ENCODE data around the gene TXNRD2. TPM values are rescaled to one million over a fixed set of nuclear protein-coding genes. Genes with fewer than 3 reads are reported as not detected.

The TXNRD2 gene
- total RNA-seq, 1 donor from 2014 or later, result 15.0 TPM

DNA sequence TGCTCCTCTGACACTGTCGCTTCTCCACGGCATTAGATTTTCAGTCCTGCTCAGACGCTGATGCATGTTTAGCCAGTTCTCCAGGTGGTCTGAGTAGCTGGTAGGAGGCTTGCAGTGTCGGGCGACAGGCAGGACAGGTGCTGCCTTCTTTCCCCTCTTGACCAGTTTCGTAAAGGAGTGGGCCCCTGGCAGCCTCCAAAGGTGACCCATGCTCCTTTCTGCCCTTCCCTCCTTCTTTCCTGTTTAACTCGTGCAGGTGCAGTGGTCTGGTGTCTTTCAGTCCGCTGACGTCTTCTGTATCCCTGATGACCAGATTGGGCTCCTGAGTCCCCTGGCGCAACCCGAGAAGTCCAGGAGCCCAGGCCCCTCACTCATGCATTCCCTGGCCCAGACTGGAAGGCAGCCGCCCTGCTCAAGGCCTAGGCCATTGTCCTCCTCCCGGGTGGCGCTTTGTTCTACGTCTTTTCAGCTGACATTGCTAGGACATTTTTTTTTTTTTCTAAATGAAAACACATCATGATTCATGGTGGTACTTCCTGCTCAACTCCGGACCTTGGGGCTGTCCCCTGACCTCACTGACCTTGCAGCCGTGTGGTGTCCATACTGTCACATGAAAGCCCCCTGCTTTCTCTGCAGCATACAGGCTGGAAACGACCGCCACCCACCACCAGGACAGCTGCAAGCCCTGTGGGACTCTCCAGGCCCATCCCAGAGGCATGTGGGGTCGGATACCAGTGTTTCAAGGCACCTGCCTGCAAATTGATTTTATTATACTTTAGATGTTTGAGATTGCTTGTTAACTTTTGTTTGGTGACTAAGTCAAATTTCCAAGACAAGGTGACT is 25.5 kb upstream of the TXNRD2 start:
- no peak for DNase-seq (ENCODE audit: low read depth)

DNA sequence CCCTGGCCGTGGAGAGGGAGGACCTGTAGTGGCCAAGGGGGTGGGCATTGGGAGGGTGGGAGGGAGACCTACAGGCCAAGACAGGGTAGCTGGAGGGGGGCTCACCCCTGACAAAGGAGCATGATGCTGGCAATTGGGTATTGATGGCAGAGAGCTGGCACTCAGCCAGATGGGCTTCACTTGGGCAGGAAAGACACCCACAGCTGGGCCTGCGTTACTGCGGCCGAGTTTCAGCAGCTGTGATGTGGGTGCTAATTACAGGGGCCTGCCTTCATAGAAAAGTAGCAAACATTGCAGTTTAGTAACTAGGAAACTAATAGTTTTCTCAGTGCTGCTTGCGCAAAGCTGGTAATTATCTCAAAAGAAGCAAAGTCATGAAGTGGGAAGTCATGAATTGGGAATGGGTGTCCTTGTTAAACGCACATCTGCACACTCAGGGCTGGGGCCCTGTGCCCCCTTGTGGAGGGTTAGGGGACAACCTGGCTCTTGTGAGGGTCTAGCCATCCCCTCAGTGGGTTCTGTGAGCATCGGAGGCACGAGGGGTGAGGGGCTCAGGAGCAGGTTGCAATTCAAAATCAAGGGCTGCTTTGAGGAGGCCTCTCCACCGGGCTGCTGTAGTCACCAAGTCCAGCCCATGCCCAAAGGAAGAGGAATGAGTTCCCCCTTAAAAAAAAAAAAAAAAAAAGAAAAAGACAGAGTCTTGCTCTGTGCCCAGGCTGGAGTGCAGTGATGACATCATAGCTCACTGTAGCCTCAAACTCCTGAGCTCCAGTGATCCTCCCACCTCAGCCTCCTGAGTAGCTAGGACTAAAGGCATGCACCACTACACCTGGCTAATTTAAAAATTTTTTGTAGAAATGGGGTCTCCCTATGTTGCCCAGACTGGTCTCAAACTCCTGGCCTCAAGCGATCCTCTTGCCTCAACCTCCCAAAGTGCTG is 24.4 kb upstream of the TXNRD2 start:
- DNase-seq (ENCODE audit: low read depth), result no peak

DNA sequence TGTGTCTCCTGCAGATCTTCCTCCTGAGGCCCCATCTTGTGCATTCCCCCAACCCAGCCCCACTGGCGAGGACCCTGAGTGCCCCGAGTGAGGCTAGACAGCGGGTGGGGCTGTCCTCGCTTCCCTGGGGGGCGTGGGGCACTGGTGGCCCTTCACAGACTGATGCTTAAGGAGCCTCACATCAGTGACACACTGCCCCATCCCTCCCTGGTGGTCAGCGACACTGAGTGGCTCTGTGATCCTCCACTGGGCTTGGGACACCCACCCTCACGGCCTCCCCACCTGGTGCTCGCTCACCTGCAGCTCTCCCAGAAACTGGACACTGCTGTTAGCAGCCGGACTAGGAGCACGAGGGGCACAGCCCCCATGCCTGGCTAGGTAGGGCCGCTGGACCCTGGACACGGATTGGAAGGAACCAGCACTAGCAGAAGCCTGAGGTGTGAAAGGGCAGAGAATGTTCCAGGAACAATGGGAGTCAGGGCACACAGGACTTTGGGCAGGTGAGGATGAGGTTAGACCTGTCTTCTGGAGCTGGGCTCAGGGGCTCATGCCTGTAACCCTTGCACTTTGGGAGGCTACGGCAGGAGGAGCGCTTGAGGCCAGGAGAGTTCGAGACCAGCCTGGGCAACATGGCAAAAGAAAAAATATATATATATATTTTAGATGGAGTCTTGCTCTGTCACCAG is 23.2 kb upstream of the TXNRD2 start:
- DNase-seq (ENCODE audit: low read depth), result no peak

DNA sequence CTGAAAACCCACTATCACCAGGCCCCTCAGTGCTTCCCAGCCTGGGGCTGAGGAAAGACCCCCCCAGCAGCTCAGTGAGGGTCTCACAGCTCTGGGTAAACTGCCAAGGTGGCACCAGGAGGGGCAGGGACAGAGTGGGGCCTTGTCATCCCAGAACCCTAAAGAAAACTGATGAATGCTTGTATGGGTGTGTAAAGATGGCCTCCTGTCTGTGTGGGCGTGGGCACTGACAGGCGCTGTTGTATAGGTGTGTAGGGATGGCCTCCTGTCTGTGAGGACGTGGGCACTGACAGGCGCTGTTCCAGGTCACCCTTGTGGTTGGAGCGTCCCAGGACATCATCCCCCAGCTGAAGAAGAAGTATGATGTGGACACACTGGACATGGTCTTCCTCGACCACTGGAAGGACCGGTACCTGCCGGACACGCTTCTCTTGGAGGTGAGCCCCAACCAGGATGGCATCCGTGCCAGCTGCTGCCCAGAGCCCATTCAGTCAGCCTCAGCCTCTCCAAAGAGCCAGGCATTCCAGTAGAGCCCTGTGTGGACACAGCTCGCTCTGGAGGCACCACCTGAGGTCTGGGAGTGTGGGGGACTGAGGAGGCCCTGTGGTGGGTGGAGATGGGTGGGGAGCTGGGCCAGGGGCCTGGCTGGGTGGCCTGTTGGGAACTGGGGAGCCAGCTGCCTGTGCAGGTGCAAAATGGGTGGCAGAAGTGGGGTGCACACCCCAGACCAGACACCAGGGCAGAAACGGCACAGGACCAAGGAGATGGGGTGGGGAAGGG is 22.4 kb upstream of the TXNRD2 start:
- DNase-seq (ENCODE audit: low read depth), result no peak

DNA sequence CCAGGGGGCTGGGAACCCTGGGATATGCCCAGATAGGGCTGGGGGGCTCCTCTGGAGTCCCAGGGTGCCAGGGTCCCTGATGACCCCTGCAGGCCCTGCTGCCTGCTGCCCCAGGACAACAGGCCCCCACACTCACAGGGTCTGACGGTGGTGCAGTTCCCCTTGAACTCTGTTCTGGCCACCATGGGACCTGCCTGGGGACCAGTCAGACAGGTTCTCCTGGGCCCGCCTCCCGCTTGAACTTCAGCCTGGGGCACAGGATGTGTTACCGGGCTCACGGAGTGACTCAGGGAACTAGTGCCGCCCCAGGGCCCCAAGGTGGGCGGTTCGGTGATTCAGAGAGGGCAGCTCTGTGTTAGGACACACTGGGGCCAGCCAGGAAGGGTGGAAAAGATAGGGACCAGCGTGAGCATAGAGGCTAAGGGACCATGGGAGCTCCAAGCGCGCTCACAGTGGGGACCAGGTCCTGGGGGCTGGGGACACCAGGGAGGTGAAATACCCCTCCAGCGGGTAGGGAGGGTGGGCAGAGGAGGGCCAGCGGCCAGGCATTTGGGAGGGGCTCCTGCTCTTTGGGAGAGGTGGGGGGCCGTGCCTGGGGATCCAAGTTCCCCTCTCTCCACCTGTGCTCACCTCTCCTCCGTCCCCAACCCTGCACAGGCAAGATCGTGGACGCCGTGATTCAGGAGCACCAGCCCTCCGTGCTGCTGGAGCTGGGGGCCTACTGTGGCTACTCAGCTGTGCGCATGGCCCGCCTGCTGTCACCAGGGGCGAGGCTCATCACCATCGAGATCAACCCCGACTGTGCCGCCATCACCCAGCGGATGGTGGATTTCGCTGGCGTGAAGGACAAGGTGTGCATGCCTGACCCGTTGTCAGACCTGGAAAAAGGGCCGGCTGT is 21.5 kb upstream of the TXNRD2 start:
- peak; percentile 82 for DNase-seq (ENCODE audit: low read depth)

DNA sequence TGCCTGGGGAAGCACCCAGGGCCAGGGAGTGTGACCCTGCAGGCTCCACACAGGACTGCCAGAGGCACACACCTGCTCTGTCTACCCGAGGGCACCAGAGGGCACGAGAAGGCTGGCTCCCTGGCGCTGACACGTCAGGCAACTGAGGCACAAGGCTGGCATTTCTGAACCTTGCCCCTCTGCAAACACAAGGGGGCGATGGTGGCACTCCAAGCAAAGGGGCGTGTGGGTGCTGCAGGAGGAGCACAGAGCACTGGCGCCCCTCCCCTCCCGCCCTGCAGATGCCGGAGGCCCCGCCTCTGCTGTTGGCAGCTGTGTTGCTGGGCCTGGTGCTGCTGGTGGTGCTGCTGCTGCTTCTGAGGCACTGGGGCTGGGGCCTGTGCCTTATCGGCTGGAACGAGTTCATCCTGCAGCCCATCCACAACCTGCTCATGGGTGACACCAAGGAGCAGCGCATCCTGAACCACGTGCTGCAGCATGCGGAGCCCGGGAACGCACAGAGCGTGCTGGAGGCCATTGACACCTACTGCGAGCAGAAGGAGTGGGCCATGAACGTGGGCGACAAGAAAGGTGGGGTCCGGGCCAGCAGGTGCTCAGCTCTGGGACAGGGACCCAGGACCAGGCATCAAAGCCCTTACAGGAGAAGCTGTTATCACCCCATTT is 20.8 kb upstream of the TXNRD2 start:
- DNase-seq (ENCODE audit: low read depth), result peak; percentile 73

DNA sequence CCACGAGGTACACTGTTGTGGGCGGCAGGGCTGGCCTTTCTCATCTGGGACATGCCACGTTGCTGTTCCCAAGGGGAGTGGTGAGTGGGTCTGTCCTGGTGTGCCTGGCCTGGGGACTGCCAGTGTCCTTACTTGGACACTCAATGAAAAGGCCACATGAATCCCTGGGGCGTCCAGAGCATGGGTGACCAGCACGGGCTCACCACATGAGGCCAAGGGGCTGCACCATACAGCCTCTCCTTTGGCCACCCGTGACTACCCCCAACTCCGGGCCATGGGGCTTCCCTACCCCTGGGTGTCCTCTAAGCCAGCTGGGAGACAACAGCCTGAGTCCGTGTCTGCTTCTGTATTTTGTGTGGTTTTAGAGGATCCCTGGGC is 20.2 kb upstream of the TXNRD2 start:
- no peak for DNase-seq (ENCODE audit: low read depth)

DNA sequence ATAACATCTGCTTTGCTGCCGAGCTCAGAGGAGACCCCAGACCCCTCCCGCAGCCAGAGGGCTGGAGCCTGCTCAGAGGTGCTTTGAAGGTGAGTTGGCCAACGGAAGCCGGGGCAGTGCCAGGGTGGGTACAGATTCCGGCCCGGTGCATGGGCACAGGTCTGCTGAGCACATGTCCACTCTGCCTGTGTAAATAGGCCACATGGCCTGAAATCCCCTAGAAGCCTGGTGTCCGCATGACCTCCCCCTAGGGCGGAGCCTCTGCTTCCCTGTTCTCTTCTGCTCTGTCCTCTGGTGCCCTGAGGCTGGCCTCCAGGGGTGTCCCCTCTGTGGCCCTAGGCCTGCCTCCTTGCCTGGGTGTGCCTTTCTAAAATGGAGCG is 19.6 kb upstream of the TXNRD2 start:
- no peak for DNase-seq (ENCODE audit: low read depth)

DNA sequence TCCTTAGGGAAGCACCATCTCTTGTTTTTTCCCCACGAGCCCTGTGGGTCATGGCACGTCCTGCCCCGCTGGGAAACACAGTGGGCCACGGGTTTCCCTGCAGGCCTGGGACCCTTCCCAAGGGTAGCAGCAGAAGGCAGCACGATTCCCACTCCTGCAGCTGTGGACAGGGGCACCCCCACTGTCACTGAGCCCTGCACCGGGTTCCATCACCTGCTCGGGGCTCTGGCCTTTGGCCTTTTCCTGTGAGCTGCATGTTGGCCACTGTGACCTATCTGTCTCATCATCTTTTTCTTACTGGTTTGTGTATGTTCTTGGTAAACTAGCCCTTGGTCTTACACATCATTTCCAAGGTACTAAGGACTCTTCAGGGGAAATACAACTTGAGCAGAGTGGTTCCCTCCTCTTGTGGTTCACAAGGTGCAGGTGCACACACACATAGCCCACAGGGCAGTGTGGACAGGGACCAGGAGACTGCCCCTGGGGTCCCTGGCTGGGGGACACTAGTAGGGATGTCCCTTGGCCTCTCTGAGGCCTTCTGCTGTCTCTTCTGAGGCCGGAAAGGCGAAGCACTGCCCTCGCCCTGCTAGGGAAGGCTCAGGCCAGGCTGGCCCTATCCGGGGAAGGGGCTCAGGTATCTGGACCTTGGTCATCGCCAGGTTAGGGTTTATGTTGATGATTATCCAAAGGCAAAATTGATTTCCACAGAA is 19.0 kb upstream of the TXNRD2 start:
- DNase-seq (ENCODE audit: low read depth), result no peak

DNA sequence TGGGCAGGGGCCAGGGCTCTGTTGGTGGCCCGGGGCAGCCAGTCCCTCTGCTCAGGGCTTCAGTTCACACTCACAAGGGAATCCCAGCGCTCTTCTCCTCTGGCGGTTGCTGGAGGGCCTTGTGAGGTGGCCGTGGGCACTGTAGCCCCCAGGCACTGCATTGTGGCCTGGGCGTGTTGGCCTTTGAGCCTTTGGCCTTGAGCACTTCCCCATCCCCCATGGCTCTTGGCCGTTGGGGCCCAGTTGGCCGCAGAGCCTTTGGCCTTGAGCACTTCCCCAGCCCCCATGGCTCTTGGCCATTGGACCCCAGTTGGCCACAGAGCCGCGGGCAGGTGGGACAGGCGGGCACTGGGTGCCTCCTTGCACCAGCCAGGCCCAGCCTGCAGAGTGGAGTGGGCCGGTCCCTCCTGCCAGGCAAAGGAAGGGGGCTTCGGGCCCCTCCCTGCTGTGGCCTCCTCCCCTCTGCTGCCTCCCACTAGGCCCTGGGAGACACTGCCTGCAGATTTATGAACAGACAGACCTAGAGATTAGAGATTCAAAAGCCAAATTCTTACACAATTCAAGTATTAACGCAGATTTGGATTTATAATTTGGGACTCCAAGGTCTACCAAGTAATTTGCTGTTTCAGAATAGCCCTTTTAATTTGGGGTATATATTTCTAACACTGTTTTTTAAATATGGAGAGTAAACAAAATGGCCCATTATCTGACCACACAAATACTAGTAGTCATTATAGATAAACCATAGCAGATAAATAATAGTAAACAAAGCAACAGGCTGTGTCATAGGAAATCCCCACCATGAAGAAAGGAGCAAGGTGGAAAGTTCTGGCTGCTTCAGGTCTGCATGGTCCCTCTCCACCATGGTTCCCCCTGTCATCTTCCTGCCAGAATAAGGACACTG is 18.2 kb upstream of the TXNRD2 start:
- DNase-seq (ENCODE audit: low read depth), result no peak

DNA sequence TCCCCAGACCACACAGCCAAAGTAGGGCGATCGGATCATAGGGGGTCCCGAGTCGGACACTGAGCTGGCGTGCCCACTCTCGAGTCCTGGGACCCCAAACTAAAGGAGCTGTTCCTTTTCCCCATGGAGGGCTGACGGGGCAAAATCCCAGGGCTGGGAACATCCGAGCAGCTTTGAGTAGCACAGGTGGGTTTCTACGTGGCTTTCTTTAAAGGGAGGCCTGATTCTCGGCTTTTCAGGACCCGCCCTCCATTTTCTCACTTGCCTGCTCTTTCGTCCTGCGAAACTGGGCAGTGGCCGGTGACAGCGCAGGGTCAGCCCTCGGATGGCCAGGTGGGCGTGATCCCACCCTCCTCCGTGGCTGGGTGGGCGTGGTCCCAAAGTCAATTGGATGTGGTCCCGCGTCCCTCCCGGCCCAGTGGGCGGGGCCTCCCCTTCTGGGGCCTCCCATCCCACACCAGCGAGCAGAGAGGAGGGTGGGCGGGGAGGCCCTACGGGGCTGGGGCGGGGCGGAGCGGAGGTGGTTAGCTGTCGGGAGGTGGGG is 17.5 kb upstream of the TXNRD2 start:
- DNase-seq (ENCODE audit: low read depth), result peak; percentile 69

DNA sequence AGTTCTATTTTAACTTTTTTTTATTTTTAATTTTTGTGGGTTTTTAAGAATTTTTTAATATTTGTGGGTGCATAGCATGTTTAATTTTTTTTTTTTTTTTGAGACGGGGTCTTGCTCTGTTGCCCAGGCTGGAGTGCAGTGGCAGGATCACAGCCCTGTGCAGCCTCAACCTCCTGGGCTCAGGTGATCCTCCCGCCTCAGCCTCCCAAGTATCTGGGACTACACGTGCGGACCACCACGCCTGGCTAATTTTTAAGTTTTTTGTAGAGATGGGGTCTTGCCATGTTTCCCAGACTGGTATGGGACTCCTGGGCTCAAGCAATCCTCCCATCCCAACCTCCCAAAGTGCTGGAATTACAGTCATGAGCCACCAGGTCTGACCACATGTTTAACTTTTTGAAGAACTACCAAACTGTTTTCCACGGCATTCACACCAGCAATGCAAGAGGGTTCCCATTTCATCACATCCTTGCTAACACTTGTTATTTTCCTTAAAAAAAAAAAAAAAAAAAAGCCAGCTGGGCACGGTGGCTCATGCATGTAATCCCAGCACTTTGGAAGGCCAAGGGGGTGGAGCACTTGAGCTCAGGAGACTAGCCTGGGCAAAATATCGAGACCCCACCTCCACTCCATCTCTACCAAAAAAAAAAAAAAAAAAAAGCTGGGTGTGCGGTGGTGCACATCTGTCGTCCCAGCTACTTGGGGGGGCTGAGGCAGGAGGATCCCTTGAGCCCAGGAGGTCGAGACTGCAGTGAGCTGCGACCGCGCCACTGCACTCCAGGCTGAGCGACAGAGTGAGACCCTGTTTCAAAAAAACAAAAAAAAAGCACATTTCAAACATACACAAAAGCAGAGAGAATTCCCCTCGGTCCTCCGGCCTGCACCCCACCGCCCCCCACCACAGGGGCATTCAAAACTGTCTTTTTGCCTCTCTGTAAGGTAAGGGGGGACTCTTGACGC is 16.7 kb upstream of the TXNRD2 start:
- peak; percentile 36 for DNase-seq (ENCODE audit: low read depth)

DNA sequence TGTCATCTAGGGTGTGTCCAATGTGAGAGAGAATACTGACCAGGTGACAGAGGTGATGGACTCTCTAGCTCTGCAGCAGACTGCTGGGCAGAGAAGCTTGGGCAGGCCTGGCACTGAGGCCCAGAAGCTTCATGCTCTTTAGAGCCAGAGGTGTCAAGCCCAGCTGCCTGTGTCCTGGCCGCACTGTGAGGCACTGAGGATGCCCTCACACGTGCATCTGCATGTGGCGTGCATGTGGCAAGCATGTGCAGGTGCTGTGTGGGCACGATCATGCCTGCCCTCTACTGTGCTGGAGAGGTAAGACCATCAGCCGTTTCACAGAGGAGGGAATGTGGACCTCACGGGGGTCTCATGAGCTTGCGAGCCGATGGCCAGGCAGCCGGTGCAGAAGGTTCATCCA is 15.8 kb upstream of the TXNRD2 start:
- no peak for DNase-seq (ENCODE audit: low read depth)

DNA sequence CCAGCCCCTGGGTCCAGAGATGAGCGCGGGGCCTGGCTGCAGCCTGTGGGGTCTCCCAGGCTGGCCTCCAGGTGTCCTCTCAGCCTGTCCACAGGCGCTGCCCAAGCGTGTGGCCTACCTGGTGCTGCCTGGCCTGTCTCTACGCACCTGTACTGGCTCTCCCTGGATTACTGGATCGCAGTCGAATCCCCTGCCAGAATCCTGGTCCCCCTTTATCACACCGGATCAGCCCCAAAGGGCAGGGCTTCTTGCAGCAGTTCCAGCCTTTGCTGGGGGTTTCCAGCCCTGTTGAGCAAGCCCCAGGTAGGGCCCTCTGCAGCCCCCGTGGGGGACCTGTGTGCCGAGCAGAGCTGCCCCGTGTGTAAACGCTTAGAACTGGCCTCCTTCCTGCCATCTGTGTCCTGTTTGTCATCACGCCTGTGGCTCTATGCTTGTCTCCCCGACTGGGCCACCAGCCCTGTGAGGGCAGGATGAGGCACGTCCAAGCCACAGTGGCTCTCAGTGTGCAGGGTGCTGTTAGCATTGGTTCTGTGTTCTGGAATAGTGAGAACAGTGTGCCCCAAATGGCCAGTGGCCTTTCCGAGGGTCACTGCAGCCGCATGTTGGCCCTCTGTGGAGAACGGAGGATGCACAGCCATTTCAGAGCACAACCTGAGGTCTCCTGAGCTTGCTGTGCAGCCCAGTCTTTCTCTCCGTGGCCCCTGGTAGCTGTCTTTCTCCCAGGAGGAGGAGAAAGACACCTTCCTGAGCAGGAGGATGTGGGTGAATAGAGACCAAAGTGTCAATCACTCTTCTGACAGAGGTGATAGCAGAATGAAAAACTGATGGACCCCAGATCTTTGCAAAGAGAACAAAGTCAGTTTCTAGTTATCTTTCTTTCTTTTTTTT is 13.9 kb upstream of the TXNRD2 start:
- no peak for DNase-seq (ENCODE audit: low read depth)

DNA sequence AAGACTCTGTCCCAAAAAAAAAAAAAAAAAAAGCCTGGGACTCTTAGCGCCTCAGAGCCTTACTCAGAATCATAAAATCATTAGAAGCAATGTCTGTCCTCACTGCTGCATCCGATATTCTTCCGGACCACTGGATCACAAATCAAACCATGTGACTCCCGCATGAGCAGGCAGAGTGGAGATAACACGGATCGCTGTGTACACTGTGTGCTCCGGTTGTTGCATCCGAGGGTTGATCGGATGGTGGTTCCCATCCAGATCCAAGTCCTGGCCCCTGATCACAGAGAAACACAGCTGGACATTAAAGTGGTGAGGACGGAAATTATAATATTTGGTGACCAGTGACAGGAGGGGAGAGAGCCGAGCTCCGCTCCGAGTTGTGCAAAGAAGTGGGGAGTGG is 9.7 kb upstream of the TXNRD2 start:
- DNase-seq (ENCODE audit: low read depth), result no peak
